Measurements from ENCODE around the gene RYK.

Gene RYK

DNA sequence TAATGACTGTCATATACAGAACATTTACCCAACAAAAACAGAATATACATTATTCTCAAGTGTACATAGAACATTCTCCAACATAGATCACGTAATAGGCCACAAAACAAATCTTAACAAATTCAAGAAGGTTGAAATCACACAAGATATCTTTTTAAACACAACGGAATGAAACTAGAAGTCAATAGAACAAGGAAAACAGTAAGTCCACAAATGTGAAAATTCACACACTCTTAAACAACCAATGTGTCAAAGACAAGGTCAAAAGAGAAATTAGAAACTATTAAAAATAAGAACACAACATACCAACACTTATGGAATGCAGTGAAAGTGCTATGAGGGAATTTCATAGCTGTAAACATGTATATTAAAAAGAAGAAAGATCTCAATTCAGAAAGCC lies 139.7 kb downstream of the RYK start:
- TF ChIP-seq, protein P1, sequence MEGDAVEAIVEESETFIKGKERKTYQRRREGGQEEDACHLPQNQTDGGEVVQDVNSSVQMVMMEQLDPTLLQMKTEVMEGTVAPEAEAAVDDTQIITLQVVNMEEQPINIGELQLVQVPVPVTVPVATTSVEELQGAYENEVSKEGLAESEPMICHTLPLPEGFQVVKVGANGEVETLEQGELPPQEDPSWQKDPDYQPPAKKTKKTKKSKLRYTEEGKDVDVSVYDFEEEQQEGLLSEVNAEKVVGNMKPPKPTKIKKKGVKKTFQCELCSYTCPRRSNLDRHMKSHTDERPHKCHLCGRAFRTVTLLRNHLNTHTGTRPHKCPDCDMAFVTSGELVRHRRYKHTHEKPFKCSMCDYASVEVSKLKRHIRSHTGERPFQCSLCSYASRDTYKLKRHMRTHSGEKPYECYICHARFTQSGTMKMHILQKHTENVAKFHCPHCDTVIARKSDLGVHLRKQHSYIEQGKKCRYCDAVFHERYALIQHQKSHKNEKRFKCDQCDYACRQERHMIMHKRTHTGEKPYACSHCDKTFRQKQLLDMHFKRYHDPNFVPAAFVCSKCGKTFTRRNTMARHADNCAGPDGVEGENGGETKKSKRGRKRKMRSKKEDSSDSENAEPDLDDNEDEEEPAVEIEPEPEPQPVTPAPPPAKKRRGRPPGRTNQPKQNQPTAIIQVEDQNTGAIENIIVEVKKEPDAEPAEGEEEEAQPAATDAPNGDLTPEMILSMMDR (conservative IDR thresholded peaks at IDR 0.05; ENCODE audit: control insufficient read depth, insufficient read depth, low read depth, low read length), result no peak
- H3K4me3 ChIP-seq (ENCODE audit: control insufficient read depth, low read depth, low read length), result no peak overlapping the region
- no peak for DNase-seq (ENCODE audit: low read depth)

Data from fibroblast of mammary gland (primary cell).